Measurements from ENCODE around the gene FCRL6.

Gene FCRL6

GRCh38 chr1:159849626-159850366, 47.6 kb downstream of the FCRL6 start:
- Histone ChIP-seq H2AFZ (ENCODE audit: low read depth, low read length, severe bottlenecking) (no peak overlapping the region), H3K27me3 (ENCODE audit: low read length) (no peaks in the 10 kb centered on the region), H3K36me3 (ENCODE audit: low read length) (no peaks in the 10 kb centered on the region), H3K4me2 (ENCODE audit: low read depth, low read length, poor library complexity, severe bottlenecking) (no peak overlapping the region), H3F3A (ENCODE audit: insufficient read depth) (no peaks in the 10 kb centered on the region), H3K79me2 (ENCODE audit: insufficient read depth, low read length) (no peaks in the 10 kb centered on the region), H3K9me3 (ENCODE audit: insufficient read depth, low read length) (no peaks in the 10 kb centered on the region), H3K9me2 (replicated peaks; ENCODE audit: insufficient read depth, low read length) (no peaks in the 10 kb centered on the region), H3K4me3 (ENCODE audit: insufficient read depth, low read length, poor library complexity, severe bottlenecking) (no peak overlapping the region), H4K20me1 (ENCODE audit: low read depth, low read length) (no peaks in the 10 kb centered on the region), H3K9ac (ENCODE audit: low read length) (no peak overlapping the region), H3K27ac (ENCODE audit: low read depth, low read length) (no peak overlapping the region)
- TF ChIP-seq CTCF (IDR thresholded peaks at IDR 0.05; ENCODE audit: insufficient read depth, low read length, poor library complexity, severe bottlenecking) (no peak), EZH2phosphoT487 (conservative IDR thresholded peaks at IDR 0.05; ENCODE audit: low read length) (no peak)

DNA sequence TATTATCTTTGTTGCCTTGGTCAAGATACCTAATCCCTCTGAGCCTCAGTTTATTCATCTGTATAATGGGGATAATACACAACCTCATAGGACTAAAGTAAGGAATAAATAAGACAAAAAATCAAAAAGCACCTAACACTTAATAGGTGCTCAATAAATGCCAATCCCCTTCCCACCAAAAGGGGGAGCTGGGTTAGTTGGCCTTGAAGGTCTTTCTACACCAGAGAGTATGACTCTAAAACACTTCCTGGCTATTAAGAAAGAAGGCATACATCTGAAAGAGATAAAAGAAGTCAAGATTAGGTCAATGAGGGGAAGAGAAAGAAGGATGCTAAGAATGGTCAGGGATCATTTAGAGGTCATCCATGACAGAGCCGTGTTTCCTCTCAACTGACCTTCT, 49.2 kb downstream of the FCRL6 start:
- Histone ChIP-seq H3K4me2 (ENCODE audit: low read depth, low read length, poor library complexity, severe bottlenecking) (no peak overlapping the region), H4K20me1 (ENCODE audit: low read depth, low read length) (no peaks in the 10 kb centered on the region), H3K4me3 (ENCODE audit: insufficient read depth, low read length, poor library complexity, severe bottlenecking) (no peak overlapping the region), H3K27ac (ENCODE audit: low read depth, low read length) (no peak overlapping the region), H3K9me2 (replicated peaks; ENCODE audit: insufficient read depth, low read length) (no peaks in the 10 kb centered on the region), H3K9me3 (ENCODE audit: insufficient read depth, low read length) (no peaks in the 10 kb centered on the region), H3F3A (ENCODE audit: insufficient read depth) (no peaks in the 10 kb centered on the region), H3K9ac (ENCODE audit: low read length) (no peak overlapping the region), H3K36me3 (ENCODE audit: low read length) (no peaks in the 10 kb centered on the region), H3K79me2 (ENCODE audit: insufficient read depth, low read length) (no peaks in the 10 kb centered on the region), H2AFZ (ENCODE audit: low read depth, low read length, severe bottlenecking) (no peak overlapping the region), H3K27me3 (ENCODE audit: low read length) (no peaks in the 10 kb centered on the region)
- TF ChIP-seq EZH2phosphoT487 (conservative IDR thresholded peaks at IDR 0.05; ENCODE audit: low read length) (no peak), CTCF (IDR thresholded peaks at IDR 0.05; ENCODE audit: insufficient read depth, low read length, poor library complexity, severe bottlenecking) (no peak)

- no peaks in the 10 kb centered on the region for H3K27me3 ChIP-seq (ENCODE audit: low read length)
- TF ChIP-seq EZH2phosphoT487 (conservative IDR thresholded peaks at IDR 0.05; ENCODE audit: low read length) (no peak), CTCF (IDR thresholded peaks at IDR 0.05; ENCODE audit: insufficient read depth, low read length, poor library complexity, severe bottlenecking) (no peak)
- H3K9me2 ChIP-seq (replicated peaks; ENCODE audit: insufficient read depth, low read length), result no peaks in the 10 kb centered on the region
- H3K9me3 ChIP-seq (ENCODE audit: insufficient read depth, low read length), result no peaks in the 10 kb centered on the region
- no peak overlapping the region for H2AFZ ChIP-seq (ENCODE audit: low read depth, low read length, severe bottlenecking)
- H4K20me1 ChIP-seq (ENCODE audit: low read depth, low read length), result no peaks in the 10 kb centered on the region
- H3K4me3 ChIP-seq (ENCODE audit: insufficient read depth, low read length, poor library complexity, severe bottlenecking), result no peak overlapping the region
- H3K36me3 ChIP-seq (ENCODE audit: low read length), result no peaks in the 10 kb centered on the region
- H3K27ac ChIP-seq (ENCODE audit: low read depth, low read length), result no peak overlapping the region
- H3K9ac ChIP-seq (ENCODE audit: low read length), result no peak overlapping the region
- H3K4me2 ChIP-seq (ENCODE audit: low read depth, low read length, poor library complexity, severe bottlenecking), result no peak overlapping the region
- no peaks in the 10 kb centered on the region for H3K79me2 ChIP-seq (ENCODE audit: insufficient read depth, low read length)
- H3F3A ChIP-seq (ENCODE audit: insufficient read depth), result no peaks in the 10 kb centered on the region
Measured at GRCh38 chr1:159853417-159854115, 51.4 kb downstream of the FCRL6 start.
